T-helper 2 cell treated with Interferon-gamma antibody and Interleukin-4, amounts not matched to agents 5 μg/mL and 100 μg/mL, for 36 hours (primary cell): ENCODE data around the gene PDZRN3.
"Not testable (repeated sequence)": the region's sequence is repeated elsewhere in the genome, so short reads cannot be mapped to it uniquely, and the experiment has no call there.

Experiments used
- DNase-seq: peaks from one replicate; pipeline ENCODE4 v3.0.0; 2021; ENCODE audit warnings: low spot score
- H3K27ac Mint-ChIP-seq: one replicate; pipeline ENCODE4 v1.8.0; 2021; ENCODE audit warnings: mild to moderate bottlenecking, mixed read lengths
- H3K27me3 Mint-ChIP-seq: one replicate; pipeline ENCODE4 v1.8.0; 2021; ENCODE audit warnings: low read depth, mixed read lengths
- H3K36me3 Mint-ChIP-seq: one replicate; pipeline ENCODE4 v1.8.0; 2021; ENCODE audit warnings: low read depth, mixed read lengths
- H3K4me1 Mint-ChIP-seq: one replicate; pipeline ENCODE4 v1.8.0; 2021; ENCODE audit warnings: low read depth, mixed read lengths
- H3K4me3 Mint-ChIP-seq: one replicate; pipeline ENCODE4 v1.8.0; 2022; ENCODE audit warnings: mild to moderate bottlenecking, moderate library complexity, mixed read lengths
- H3K9me3 Mint-ChIP-seq: one replicate; pipeline ENCODE4 v1.8.0; 2021; ENCODE audit warnings: mixed read lengths

PDZRN3 gene

GRCh38 chr3:73464126-73464525 is 160.6 kb downstream of the PDZRN3 start:
- H3K4me3 Mint-ChIP-seq, H3K9me3 Mint-ChIP-seq, H3K27me3 Mint-ChIP-seq, H3K27ac Mint-ChIP-seq, H3K4me1 Mint-ChIP-seq, DNase-seq, H3K36me3 Mint-ChIP-seq: not testable (repeated sequence)

- H3K4me1 Mint-ChIP-seq: no peaks in the 10 kb centered on the region
- H3K27ac Mint-ChIP-seq: no peak overlapping the region
- H3K27me3 Mint-ChIP-seq: peaks cover 2% of the 10 kb centered on the region
Observed at GRCh38 chr3:73461547-73461946, 163.2 kb downstream of the PDZRN3 start.

GRCh38 chr3:73459711-73460110 is 165.0 kb downstream of the PDZRN3 start:
- no peak for DNase-seq
- Mint-ChIP-seq H3K27ac (no peak overlapping the region), H3K9me3 (no peaks in the 10 kb centered on the region), H3K27me3 (no peaks in the 10 kb centered on the region), H3K4me1 (no peaks in the 10 kb centered on the region), H3K4me3 (no peak overlapping the region), H3K36me3 (no peaks in the 10 kb centered on the region)

More at GRCh38 chr3:73461547-73461946, 163.2 kb downstream of the PDZRN3 start:
- no peaks in the 10 kb centered on the region for H3K36me3 Mint-ChIP-seq
- no peak overlapping the region for H3K4me3 Mint-ChIP-seq
- no peaks in the 10 kb centered on the region for H3K9me3 Mint-ChIP-seq
- no peak for DNase-seq

- Mint-ChIP-seq H3K4me1 (no peaks in the 10 kb centered on the region), H3K9me3 (no peaks in the 10 kb centered on the region), H3K36me3 (no peaks in the 10 kb centered on the region), H3K27me3 (no peaks in the 10 kb centered on the region), H3K4me3 (no peak overlapping the region), H3K27ac (no peak overlapping the region)
- DNase-seq: no peak
Observed at GRCh38 chr3:73453666-73454065, 171.1 kb downstream of the PDZRN3 start.

- no peak for DNase-seq
- no peaks in the 10 kb centered on the region for H3K4me1 Mint-ChIP-seq
- no peaks in the 10 kb centered on the region for H3K36me3 Mint-ChIP-seq
- H3K9me3 Mint-ChIP-seq: no peaks in the 10 kb centered on the region
- H3K27me3 Mint-ChIP-seq: no peaks in the 10 kb centered on the region
- H3K27ac Mint-ChIP-seq: no peak overlapping the region
- no peak overlapping the region for H3K4me3 Mint-ChIP-seq
Observed at GRCh38 chr3:73452729-73453128, 172.0 kb downstream of the PDZRN3 start.

- no peaks in the 10 kb centered on the region for H3K36me3 Mint-ChIP-seq
- no peak for DNase-seq
Observed at GRCh38 chr3:73451301-73451944, 173.3 kb downstream of the PDZRN3 start.

GRCh38 chr3:73449774-73450173 is 175.0 kb downstream of the PDZRN3 start:
- no peaks in the 10 kb centered on the region for H3K4me1 Mint-ChIP-seq
- H3K27me3 Mint-ChIP-seq: no peaks in the 10 kb centered on the region
- H3K9me3 Mint-ChIP-seq: no peaks in the 10 kb centered on the region
- H3K27ac Mint-ChIP-seq: no peak overlapping the region
- H3K4me3 Mint-ChIP-seq: no peak overlapping the region
- no peaks in the 10 kb centered on the region for H3K36me3 Mint-ChIP-seq
- DNase-seq: no peak

More at GRCh38 chr3:73451301-73451944, 173.3 kb downstream of the PDZRN3 start:
- no peaks in the 10 kb centered on the region for H3K27me3 Mint-ChIP-seq
- H3K27ac Mint-ChIP-seq: no peak overlapping the region
- H3K9me3 Mint-ChIP-seq: no peaks in the 10 kb centered on the region
- H3K4me1 Mint-ChIP-seq: no peaks in the 10 kb centered on the region
- no peak overlapping the region for H3K4me3 Mint-ChIP-seq

- H3K27ac Mint-ChIP-seq: no peak overlapping the region
- H3K9me3 Mint-ChIP-seq: no peaks in the 10 kb centered on the region
- H3K4me1 Mint-ChIP-seq: no peaks in the 10 kb centered on the region
- no peaks in the 10 kb centered on the region for H3K36me3 Mint-ChIP-seq
- no peak overlapping the region for H3K4me3 Mint-ChIP-seq
- H3K27me3 Mint-ChIP-seq: no peaks in the 10 kb centered on the region
- DNase-seq: no peak
Observed at GRCh38 chr3:73448761-73449301, 175.9 kb downstream of the PDZRN3 start.

- Mint-ChIP-seq H3K4me1 (no peaks in the 10 kb centered on the region), H3K9me3 (no peaks in the 10 kb centered on the region), H3K4me3 (no peak overlapping the region), H3K36me3 (no peaks in the 10 kb centered on the region), H3K27ac (no peak overlapping the region), H3K27me3 (no peaks in the 10 kb centered on the region)
- DNase-seq: no peak
Observed at GRCh38 chr3:73448041-73448440, 176.7 kb downstream of the PDZRN3 start.

GRCh38 chr3:73447111-73447510 is 177.6 kb downstream of the PDZRN3 start:
- Mint-ChIP-seq H3K27ac (no peak overlapping the region), H3K27me3 (no peaks in the 10 kb centered on the region), H3K4me1 (no peaks in the 10 kb centered on the region), H3K36me3 (no peaks in the 10 kb centered on the region), H3K4me3 (no peak overlapping the region), H3K9me3 (no peaks in the 10 kb centered on the region)
- no peak for DNase-seq

GRCh38 chr3:73446467-73447110 is 178.2 kb downstream of the PDZRN3 start:
- no peaks in the 10 kb centered on the region for H3K9me3 Mint-ChIP-seq
- H3K27me3 Mint-ChIP-seq: no peaks in the 10 kb centered on the region
- DNase-seq: no peak
- H3K36me3 Mint-ChIP-seq: no peaks in the 10 kb centered on the region
- H3K4me1 Mint-ChIP-seq: no peaks in the 10 kb centered on the region
- no peak overlapping the region for H3K27ac Mint-ChIP-seq
- no peak overlapping the region for H3K4me3 Mint-ChIP-seq

GRCh38 chr3:73442886-73443285 is 181.9 kb downstream of the PDZRN3 start:
- H3K4me3 Mint-ChIP-seq: no peak overlapping the region
- no peak overlapping the region for H3K27ac Mint-ChIP-seq
- no peaks in the 10 kb centered on the region for H3K27me3 Mint-ChIP-seq
- DNase-seq: no peak
- H3K36me3 Mint-ChIP-seq: no peaks in the 10 kb centered on the region
- H3K9me3 Mint-ChIP-seq: no peaks in the 10 kb centered on the region
- no peaks in the 10 kb centered on the region for H3K4me1 Mint-ChIP-seq

GRCh38 chr3:73442152-73442551 is 182.6 kb downstream of the PDZRN3 start:
- Mint-ChIP-seq H3K4me3 (no peak overlapping the region), H3K9me3 (no peaks in the 10 kb centered on the region), H3K27me3 (no peaks in the 10 kb centered on the region), H3K4me1 (no peaks in the 10 kb centered on the region), H3K27ac (no peak overlapping the region), H3K36me3 (no peaks in the 10 kb centered on the region)
- no peak for DNase-seq

GRCh38 chr3:73437828-73438227 is 186.9 kb downstream of the PDZRN3 start:
- Mint-ChIP-seq H3K27me3 (no peaks in the 10 kb centered on the region), H3K36me3 (no peaks in the 10 kb centered on the region), H3K4me3 (no peak overlapping the region), H3K27ac (no peak overlapping the region), H3K9me3 (no peaks in the 10 kb centered on the region), H3K4me1 (no peaks in the 10 kb centered on the region)
- no peak for DNase-seq
